GM19372 (cell line): ENCODE results near the gene FLOT1.
A peak's percentile ranks its signal among the peaks of the same experiment; 100 is the strongest.

Source experiments
- ATAC-seq: cut with Tn5 transposase; IDR thresholded peaks from one replicate; pipeline ENCODE4 v1.9.1; 2021; ENCODE audit warnings: mild to moderate bottlenecking, low read depth, moderate library complexity; ENCODE audit not compliant: unreplicated experiment

The FLOT1 gene

GRCh38 chr6:30709101-30709868 is 33.2 kb downstream of the FLOT1 start:
- no peak for ATAC-seq

DNA sequence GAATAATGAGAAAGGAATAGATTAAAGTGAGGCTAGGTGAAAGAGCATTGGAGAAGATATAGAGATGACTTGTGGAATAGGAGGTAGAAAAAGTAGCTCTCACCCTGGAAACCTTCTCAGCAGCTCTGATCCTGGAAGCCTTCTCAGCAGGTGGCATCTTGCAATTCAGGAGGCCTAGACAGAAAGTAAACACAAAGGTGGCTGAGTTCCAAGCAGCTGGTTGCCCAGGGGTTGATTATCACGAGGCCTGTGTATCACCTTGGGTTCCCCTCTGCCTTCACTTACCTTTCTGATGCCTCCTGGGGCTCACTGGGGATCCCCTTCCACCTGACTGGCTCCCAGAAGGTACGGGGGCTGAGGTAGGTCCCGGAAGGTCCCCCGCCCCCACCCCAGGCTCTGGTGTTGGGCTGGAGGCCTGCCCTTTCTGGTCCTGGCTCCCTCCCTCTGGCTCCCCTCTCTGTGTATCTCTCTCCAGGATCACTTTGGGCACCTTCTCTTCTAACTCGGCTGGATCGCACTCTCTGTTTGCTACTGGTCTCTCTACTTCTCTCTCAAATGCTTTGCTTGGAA is 35.1 kb downstream of the FLOT1 start:
- no peak for ATAC-seq

- ATAC-seq: no peak
These were observed 36.9 kb downstream of the FLOT1 start for GRCh38 chr6:30705620-30706019.

GRCh38 chr6:30703821-30704220 is 38.7 kb downstream of the FLOT1 start:
- ATAC-seq: no peak

DNA sequence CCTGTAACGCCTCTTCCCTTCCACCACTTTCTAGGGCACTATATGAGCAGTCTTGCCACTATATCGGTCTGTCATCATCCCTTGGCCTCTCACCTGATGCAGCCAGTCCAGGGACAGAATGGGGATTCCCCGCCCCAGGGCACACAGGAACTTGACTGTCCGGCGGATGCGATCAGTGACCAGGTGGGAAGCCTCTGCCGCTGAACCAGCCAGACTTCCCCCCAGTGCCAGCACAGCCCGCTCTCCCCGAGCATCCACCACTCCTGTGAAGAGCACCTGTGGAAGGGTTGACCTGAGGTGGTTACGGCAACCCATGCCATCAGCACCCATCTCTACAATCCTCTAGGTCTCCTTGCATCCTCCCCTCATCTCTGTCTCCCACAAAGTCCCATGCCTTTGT is 39.5 kb downstream of the FLOT1 start:
- ATAC-seq: no peak

DNA sequence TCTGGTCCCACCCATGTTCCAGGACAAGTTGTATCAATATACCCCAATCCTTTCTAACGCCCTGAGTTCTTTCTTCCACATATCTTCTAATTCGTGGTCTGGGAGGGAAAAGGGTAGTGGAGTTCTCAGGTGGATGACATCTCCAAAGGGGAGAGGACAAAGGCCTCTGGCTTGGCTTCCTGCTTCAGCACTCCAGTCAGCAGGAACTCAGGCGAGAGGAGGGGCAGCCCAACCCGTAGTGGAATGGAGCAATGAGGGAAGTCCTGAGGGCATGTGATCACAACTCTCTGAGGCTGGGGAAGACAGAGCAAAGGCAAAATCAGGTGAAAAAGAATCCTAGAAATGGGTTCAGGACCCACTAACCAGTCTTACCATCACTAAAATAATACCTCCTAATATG is 42.1 kb downstream of the FLOT1 start:
- ATAC-seq: no peak

GRCh38 chr6:30696432-30696831 is 46.1 kb downstream of the FLOT1 start:
- ATAC-seq: no peak

DNA sequence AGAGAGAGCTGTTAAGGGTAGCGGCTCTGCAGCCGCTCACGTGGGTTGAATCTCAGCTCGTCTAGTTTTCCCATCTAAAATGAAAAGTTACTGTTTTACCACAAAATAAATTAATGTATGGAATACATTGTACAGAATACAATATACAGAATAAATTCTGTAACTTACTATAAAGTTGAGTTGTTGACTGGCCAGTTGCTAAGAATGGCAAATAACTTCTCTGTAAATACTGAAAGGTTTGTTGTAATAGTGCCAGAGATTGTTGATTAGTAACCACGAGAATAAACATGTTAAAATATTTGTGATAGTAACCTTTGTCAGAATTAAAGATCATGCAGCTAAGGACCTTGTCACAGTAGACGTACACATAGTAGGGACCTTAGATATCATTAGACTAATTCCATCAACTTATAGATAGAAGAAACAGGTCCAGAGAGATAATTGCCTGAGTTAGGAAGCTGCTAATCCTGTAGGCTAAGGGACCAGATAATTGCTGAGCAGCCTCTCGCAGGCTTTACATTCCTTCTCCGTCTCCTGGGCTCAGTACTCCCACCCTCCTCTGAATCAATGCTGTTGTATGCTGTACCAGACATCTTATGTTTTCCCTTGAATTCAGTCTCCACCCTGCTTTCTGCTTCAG is 51.2 kb downstream of the FLOT1 start:
- ATAC-seq: no peak

GRCh38 chr6:30690403-30691207 is 51.9 kb downstream of the FLOT1 start, which contains the start of gene NRM:
Gene NRM (minus strand): TSS chr6:30690984. CDS start chr6:30690974, 10 bp downstream.
- ATAC-seq: no peak

GRCh38 chr6:30689985-30690384 is 52.5 kb downstream of the FLOT1 start:
- no peak for ATAC-seq

DNA sequence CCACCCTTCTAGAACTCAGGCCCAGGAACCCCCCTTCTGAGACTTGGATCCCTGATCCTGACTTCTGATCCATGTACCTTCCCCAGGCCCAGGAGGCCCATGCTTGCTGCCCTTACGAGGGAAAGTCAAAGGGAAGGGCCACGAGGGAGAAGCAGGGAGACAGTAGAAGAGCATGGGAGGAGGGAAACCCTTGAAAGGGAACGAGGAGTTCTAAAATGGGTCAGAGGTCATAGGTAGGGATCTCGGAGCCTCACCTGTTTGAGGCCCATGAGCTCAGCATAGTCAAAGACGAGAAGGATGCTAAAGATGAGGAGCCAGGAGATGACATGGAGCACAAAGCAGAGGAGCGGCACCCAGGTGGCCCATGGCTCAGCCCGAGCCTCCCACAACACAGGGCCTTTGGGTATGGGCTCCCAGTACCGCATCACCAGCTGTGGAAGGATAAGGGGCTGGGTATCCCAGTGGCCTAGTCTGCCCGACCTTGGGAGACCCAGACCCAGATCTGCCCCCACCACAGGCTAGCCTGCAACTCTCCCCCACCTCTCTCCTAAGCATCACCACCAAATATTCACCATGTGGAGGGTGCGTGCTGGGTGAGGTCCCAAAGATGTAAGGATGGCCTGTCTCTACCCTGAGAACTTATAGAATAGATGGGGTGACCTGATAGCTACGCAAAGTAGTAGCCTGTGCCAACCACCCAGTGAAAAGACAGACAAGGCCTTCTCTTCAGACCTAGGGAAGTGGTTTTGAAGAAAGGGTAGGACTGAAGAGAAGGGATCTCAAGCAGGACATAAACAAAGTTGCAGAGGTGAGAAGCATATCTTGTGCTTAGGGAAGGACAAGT is 53.2 kb downstream of the FLOT1 start:
- no peak for ATAC-seq

DNA sequence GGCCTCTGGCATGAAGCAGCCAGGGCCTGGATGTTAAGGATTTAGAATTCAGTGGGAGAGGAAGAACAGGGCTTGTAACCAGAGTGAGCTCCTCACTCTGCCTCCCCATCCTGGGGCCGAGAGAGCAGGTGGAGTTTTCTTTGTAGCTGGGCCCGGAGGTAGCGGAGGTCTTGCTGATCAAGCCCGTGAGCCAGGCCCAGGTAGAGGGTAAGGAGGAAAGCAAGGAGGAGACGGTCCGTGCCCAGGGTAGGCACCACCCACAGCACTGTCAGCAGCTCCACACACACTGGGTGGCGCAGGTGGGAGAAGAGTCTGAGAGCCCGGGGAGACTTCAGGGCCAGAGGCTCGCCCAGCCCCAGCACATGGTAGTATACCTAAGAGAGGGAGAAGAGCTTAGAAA is 53.9 kb downstream of the FLOT1 start:
- no peak for ATAC-seq

DNA sequence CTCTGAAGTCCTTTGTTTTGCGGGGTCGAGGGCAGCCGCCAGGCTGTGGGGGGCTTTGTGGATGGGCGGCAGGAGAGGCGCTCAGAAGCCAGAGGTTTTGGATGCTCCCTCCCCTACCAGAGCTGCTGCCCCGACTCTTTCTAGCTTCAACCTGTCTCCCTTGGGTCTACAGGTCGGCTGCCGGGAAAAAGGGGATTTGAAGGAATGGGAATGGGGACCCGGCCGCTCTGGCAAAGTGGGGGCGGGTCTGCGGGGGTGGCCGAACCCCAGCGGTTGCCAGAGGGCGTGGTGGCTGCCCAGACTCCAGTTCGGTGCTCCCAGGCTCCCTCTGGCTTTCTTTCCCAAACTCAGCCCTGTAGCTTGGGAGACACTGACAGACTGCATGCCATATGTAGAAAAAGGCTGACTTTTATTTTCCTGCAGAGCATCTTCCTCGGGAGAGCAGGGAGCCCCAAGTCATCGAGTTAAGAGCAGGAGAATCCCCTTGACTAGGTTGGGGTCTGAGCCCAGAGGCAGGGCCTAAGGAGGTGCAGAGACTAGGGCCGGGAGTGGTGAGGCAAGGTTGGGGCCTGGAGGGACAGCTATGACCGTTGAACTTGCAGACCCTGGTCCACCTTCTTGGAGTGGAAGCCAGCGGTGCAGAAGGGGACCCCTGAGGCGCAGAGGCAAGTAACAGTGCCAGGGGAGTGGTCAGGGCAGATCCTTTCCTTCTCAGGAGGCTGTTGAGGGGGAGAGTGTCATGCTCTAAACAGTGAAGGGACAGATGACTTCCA is 54.6 kb downstream of the FLOT1 start:
- no peak for ATAC-seq

DNA sequence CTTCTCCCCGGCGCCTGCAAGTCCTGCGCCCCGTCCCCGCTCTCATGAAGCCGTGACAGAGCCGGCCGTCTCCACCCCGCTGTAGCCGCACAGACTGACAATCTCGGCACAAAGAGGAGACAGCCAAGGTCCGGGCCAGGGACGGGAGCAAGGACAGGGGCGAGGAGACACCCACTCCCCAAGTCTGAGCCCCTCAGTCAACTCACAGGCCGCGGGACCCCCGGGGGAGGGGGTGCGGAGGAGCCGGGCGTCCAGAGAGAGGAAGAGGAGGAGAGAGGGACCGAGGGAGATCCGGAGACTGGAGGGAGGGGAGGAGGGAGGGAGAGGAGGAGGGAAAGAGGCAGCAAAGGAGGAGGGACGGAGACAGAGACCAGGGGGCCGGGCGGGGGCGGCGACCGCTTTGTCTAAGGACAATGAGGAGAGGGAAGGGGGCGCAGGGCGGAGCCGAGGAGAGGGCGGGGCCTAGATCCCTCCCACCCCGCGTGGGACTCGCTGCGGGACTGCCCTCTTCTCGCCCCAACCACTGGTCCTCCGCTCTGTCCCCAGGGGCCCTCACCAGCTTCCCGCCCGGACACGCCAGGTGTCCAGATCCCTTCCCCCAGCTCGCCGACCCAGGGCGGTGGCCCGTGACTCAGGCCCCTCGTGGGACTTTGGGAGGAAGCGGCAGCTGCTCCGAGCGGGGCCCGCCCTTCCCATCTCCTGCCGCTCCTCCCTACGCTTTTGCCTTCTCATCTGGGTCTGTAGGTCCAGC is 55.4 kb downstream of the FLOT1 start:
- ATAC-seq: peak; percentile 52

- no peak for ATAC-seq
These were observed 56.2 kb downstream of the FLOT1 start, which contains the start of gene PPP1R18 for GRCh38 chr6:30686009-30686907. Gene PPP1R18 (minus strand): TSS chr6:30686645. CDS start chr6:30686018, 627 bp downstream.

DNA sequence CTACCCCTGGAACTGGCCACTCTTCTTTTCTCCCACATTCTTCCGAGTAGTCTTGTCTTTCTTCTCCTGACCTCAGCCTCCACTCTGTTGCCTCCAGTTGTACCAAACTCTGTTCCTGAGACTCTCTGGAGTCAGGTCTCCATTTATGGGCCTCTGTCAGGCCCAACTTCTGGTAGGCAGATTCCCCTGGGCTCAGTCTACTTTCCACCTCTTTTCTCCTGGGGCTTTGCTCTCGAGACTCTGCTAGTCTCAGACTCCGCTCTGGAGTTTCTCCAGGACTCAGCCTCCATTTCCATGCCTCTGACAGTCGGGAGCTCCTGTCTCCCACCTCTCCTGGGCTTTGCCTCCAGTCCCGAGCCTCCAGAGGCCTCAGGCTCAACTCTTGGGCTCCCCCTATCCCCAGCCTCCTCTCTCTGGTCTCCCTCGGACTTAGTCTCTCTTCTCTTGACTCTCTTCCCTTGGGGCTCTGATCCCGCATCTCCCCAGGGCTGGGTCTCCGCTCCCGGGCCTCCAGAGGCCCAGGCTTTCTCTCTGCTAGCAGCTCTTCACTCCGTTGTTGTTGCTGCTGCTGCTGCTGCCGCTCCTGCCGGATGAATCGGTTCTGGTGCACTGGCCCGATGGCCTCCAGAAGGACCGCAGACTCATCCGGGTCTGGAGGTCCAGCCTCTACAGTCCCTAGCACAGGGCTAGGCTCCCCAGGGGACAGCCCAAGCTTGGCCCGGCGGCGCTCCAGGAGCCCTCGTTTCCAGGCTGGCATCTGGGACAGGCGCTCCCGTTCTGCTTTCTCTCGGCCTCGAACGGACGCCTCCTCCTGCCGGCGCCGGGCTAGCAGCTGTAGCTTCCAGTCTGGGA is 57.1 kb downstream of the FLOT1 start:
- no peak for ATAC-seq
